VCaP (cell line): ENCODE measurements around the gene ATF7IP.

Experiments used
- H3K27ac ChIP-seq: fragments of 450-650 bp; 2 replicates; pipeline ENCODE4 v1.5.1; 2017
- TF ChIP-seq, protein P1 (sequence below): fragments of 450-650 bp; conservative IDR thresholded peaks from 2 replicates; pipeline ENCODE4 v1.5.1; 2017; ENCODE audit warnings: mild to moderate bottlenecking, moderate library complexity

The ATF7IP gene

DNA sequence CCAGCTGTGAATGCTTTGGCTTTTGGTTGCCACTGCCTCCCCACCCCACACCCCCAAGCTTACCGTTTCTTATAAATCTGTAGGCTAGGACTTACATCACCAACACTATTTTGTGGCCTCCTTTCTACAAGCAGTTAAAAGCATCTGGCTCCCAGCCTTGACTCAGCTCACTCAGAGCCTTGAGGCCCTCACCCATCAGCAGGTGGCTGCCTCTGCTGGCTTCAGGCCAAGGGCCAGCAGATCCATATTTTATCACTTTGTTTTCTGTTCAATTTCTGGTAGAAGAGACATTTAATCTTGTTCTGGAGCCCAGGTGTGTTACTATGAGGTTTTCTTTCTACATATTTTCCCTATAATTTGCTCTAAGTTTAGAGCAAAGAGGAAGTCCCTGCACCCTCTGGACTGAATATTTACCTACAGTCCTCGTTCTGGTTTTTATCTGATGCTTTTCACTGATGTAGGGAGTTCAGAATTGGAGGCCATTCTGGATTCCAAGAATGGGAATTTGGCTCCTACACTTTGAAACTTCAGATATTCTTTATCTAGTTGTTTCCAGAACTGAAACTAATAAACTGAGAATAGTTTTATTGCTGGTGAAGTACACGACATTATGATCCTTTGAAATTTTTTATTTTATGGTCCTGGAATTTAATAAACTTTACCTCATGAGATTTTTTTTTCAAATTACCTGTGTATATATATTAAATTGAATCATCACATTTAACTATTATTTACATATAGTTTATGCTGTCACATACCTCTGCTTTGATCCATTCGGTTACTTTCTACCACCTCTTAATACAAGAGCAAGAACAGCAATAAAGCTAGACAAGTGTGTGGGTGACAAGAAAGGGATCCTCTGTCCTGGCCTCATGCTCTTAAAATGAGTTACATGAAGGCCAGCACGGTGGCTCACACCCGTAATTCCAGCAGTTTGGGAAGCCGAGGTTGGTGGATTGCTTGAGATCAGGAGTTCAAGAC lies 180.0 kb downstream of the ATF7IP start:
- no peak overlapping the region for H3K27ac ChIP-seq

DNA sequence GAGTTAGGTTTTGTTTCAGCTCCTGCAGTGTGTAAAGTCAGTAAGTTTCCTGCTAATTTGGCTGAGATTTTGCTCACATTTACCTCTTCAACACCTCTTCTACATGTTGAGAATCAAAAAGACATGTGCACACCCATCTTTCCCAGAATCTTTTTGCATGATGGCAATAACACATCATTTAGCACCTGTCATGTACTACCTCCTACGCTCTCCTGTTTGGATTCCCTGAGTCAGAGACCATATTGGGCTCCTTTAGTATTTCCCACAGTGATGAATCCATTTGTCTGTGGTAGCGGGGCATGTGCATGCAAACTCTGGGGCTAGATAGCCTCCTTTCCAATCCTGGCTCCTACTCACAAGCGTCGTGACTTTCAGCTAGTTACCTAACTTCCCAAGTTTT lies 182.1 kb downstream of the ATF7IP start:
- TF ChIP-seq, protein P1, sequence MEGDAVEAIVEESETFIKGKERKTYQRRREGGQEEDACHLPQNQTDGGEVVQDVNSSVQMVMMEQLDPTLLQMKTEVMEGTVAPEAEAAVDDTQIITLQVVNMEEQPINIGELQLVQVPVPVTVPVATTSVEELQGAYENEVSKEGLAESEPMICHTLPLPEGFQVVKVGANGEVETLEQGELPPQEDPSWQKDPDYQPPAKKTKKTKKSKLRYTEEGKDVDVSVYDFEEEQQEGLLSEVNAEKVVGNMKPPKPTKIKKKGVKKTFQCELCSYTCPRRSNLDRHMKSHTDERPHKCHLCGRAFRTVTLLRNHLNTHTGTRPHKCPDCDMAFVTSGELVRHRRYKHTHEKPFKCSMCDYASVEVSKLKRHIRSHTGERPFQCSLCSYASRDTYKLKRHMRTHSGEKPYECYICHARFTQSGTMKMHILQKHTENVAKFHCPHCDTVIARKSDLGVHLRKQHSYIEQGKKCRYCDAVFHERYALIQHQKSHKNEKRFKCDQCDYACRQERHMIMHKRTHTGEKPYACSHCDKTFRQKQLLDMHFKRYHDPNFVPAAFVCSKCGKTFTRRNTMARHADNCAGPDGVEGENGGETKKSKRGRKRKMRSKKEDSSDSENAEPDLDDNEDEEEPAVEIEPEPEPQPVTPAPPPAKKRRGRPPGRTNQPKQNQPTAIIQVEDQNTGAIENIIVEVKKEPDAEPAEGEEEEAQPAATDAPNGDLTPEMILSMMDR, result no peak
- H3K27ac ChIP-seq, result no peak overlapping the region

More for the DNA sequence above, 180.0 kb downstream of the ATF7IP start:
- TF ChIP-seq, protein P1, result no peak

DNA sequence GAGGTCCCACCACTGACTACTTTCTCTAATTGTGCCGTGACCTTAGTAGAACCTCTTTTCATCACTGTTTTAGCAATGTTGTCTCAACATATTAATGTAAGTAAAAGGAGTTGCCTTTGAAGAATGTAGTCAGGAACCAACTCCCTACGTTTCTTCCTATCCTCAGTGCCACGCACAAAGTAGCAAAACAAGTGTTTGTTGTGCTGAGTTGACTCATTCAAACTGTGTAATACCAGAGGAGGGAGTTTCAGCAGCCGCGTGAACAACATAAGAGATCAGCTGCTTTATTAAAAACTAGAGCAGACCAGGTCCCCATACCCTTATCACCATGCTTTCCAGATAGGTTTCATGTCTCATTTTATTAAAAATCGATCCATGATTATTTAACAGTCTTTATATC lies 183.1 kb downstream of the ATF7IP start:
- no peak overlapping the region for H3K27ac ChIP-seq
- TF ChIP-seq, protein P1, result no peak
